ENCODE measurements around the gene LNX1. TPM values are rescaled to one million over a fixed set of nuclear protein-coding genes. Genes with fewer than 3 reads are reported as not detected.

Gene LNX1
- total and polyA plus RNA-seq, 2 donors (not counting 3 experiments of a cell fraction or from before 2014, with no cell fraction given): 0.72 to 1.3 TPM

GRCh38 chr4:53453385-53453784, 137.9 kb downstream of the LNX1 start:
- Histone ChIP-seq H3K4me2 (ENCODE audit: insufficient read depth, low read length) (no peak overlapping the region), H3K9ac (replicated peaks; ENCODE audit: extremely low read depth, insufficient read depth, low read length) (no peak overlapping the region), H3K4me1 (ENCODE audit: control insufficient read depth, extremely low read depth, insufficient read depth, low read length) (no peaks in the 10 kb centered on the region), H3K27ac (ENCODE audit: insufficient read depth, low read depth, low read length) (no peak overlapping the region), H3K36me3 (ENCODE audit: control insufficient read depth in 2 of 2, extremely low read depth in 1 of 2, insufficient read depth in 2 of 2, low read length in 2 of 2) (peaks cover 3 to 4% of the 10 kb centered on the region in 2 experiments), H3K27me3 (ENCODE audit: control insufficient read depth in 2 of 2, insufficient read depth in 2 of 2, low read length in 2 of 2) (no peaks in the 10 kb centered on the region), H3K4me3 (replicated peaks in 1 of 3; ENCODE audit: insufficient read depth in 1 of 3, low read depth in 1 of 3, low read length in 3 of 3) (no peak overlapping the region), H3K9me1 (replicated peaks; ENCODE audit: control insufficient read depth, extremely low read depth, insufficient read depth, low read length) (no peaks in the 10 kb centered on the region), H3K9me3 (replicated peaks; ENCODE audit: control insufficient read depth, insufficient read depth, low read length) (no peaks in the 10 kb centered on the region), H2AFZ (ENCODE audit: low read depth, low read length) (no peak overlapping the region), H4K20me1 (replicated peaks; ENCODE audit: control insufficient read depth, extremely low read depth, insufficient read depth, low read length) (peaks cover 2% of the 10 kb centered on the region), H3K79me2 (ENCODE audit: control insufficient read depth, insufficient read depth, low read length) (no peaks in the 10 kb centered on the region)
- TF ChIP-seq JUN (IDR thresholded peaks at IDR 0.05; ENCODE audit: borderline replicate concordance, insufficient read depth, insufficient read length, low read depth) (no peak), GATA2 (IDR thresholded peaks at IDR 0.05; ENCODE audit: insufficient read depth, insufficient read length, low read depth, low read length) (no peak), CTCF (IDR thresholded peaks at IDR 0.05; ENCODE audit: extremely low read depth in 1 of 2, insufficient read depth in 1 of 2, low read depth in 1 of 2, low read length in 2 of 2) (no peak), MAX (IDR thresholded peaks at IDR 0.05; ENCODE audit: insufficient read depth, insufficient read length) (no peak), POLR2AphosphoS5 (IDR thresholded peaks at IDR 0.05; ENCODE audit: insufficient read depth, low read depth, low read length) (no peak), POLR2A (IDR thresholded peaks at IDR 0.05; ENCODE audit: low read depth, low read length) (no peak), MYC (IDR thresholded peaks at IDR 0.05; ENCODE audit: low read depth, low read length) (no peak), EZH2 (IDR thresholded peaks at IDR 0.05; ENCODE audit: borderline replicate concordance, low read depth, low read length, severe bottlenecking) (no peak), FOS (IDR thresholded peaks at IDR 0.05; ENCODE audit: borderline replicate concordance, insufficient read depth, low read length) (no peak)
- no peak for DNase-seq (ENCODE audit: low read depth, low spot score)
- intact Hi-C loops (cut with micrococcal nuclease) (loop anchor here (10.0 kb wide), 1 partner anchor 439 kb away; no protein-coding TSS in a partner anchor), dilution Hi-C loops (cut with MboI; ENCODE audit: extremely low pct_ligation_motif_present, low sequenced_read_pairs) (no loop called here)
- CTCF ChIA-PET: no interaction called here
- POLR2A ChIA-PET: no interaction called here
- BruUV-seq (replicated peaks): no TSS peak
- no peak for FAIRE-seq

Measured in endothelial cell of umbilical vein (primary cell).